ENCODE measurements around the gene CCT7.

Gene CCT7

GRCh38 chr2:73264783-73265182, 30.7 kb downstream of the CCT7 start (continued):
- no peak for TF ChIP-seq ZNF248 (tag by site-specific recombination; IDR thresholded peaks at IDR 0.05)

- POLR2A ChIA-PET, result interaction anchor here (0.5 kb wide), 1 partner anchor 59 kb away, joined by 8 read pairs; no protein-coding TSS in a partner anchor
- CTCF ChIA-PET, result no interaction called here
- Histone ChIP-seq H3K27ac (ENCODE audit: extremely low read depth, low read depth, low read length) (no peak overlapping the region), H3K36me3 (ENCODE audit: control insufficient read depth in 2 of 2, insufficient read depth in 1 of 2, low read length in 2 of 2) (peaks cover 0 to 37% of the 10 kb centered on the region in 2 experiments; a peak in 2 of 3 replicates), H3K9me3 (ENCODE audit: control insufficient read depth, insufficient read depth, low read depth, low read length) (no peaks in the 10 kb centered on the region), H3K4me1 (ENCODE audit: control insufficient read depth, insufficient read depth, low read length) (peaks cover 4% of the 10 kb centered on the region; the same call in 1 of the 2 replicates), H3K4me3 (ENCODE audit: low read depth, low read length) (no peak overlapping the region)
- TF ChIP-seq ZNF140 (tag by site-specific recombination; IDR thresholded peaks at IDR 0.05), result no peak
- no peak for TF ChIP-seq MZF1 (tag by site-specific recombination; IDR thresholded peaks at IDR 0.05; ENCODE audit: borderline replicate concordance)
- no peak for TF ChIP-seq ZNF791 (tag by site-specific recombination; IDR thresholded peaks at IDR 0.05)
- no peak for TF ChIP-seq IKZF3 (tag by site-specific recombination; IDR thresholded peaks at IDR 0.05)
- no peak for TF ChIP-seq YY1 (tag by site-specific recombination; IDR thresholded peaks at IDR 0.05)
- TF ChIP-seq ZNF473 (tag by site-specific recombination; IDR thresholded peaks at IDR 0.05), result no peak
- TF ChIP-seq ZNF426 (tag by site-specific recombination; IDR thresholded peaks at IDR 0.05), result no peak
- no peak for TF ChIP-seq ZNF48 (tag by site-specific recombination; IDR thresholded peaks at IDR 0.05)
- TF ChIP-seq ZNF112 (tag by site-specific recombination; IDR thresholded peaks at IDR 0.05), result no peak
- TF ChIP-seq ZNF280C (tag by site-specific recombination; IDR thresholded peaks at IDR 0.05), result no peak
- TF ChIP-seq ZBTB26 (tag by site-specific recombination; optimal IDR thresholded peaks at IDR 0.05), result no peak
- no peak for TF ChIP-seq ZNF121 (tag by site-specific recombination; IDR thresholded peaks at IDR 0.05)
- no peak for TF ChIP-seq ZNF510 (tag by site-specific recombination; IDR thresholded peaks at IDR 0.05; ENCODE audit: insufficient replicate concordance)
Observed at GRCh38 chr2:73265298-73266060, 31.4 kb downstream of the CCT7 start.

- no peak overlapping the region for H3K4me3 ChIP-seq (ENCODE audit: low read depth, low read length)
- peaks cover 4% of the 10 kb centered on the region; the same call in 1 of the 2 replicates for H3K4me1 ChIP-seq (ENCODE audit: control insufficient read depth, insufficient read depth, low read length)
- ChIA-PET CTCF (no interaction called here), POLR2A (no interaction called here)
- H3K36me3 ChIP-seq (ENCODE audit: control insufficient read depth in 2 of 2, insufficient read depth in 1 of 2, low read length in 2 of 2), result peaks cover 0 to 37% of the 10 kb centered on the region in 2 experiments; a peak in 2 of 3 replicates
- TF ChIP-seq ZNF785 (tag by site-specific recombination; IDR thresholded peaks at IDR 0.05) (no peak), ZNF398 (tag by site-specific recombination; IDR thresholded peaks at IDR 0.05) (no peak), ZNF548 (tag by site-specific recombination; IDR thresholded peaks at IDR 0.05) (no peak), HOXA7 (CRISPR knock-in tag; IDR thresholded peaks at IDR 0.05; ENCODE audit: borderline replicate concordance) (no peak)
- H3K27ac ChIP-seq (ENCODE audit: extremely low read depth, low read depth, low read length), result no peak overlapping the region
- H3K9me3 ChIP-seq (ENCODE audit: control insufficient read depth, insufficient read depth, low read depth, low read length), result no peaks in the 10 kb centered on the region
Observed at GRCh38 chr2:73266061-73266901, 32.2 kb downstream of the CCT7 start.

Measured in HEK293 (cell line).